RWPE2 (cell line): Measurements from ENCODE around the gene KLHL10.

Experiments
- ATAC-seq: fragments of 200-7000 bp; cut with Tn5 transposase; 3 replicates; pipeline ENCODE4 v1.9.1; 2021; ENCODE audit warnings: low read depth
- DNase-seq: peaks from one replicate; pipeline ENCODE4 v3.0.0-alpha.2; 2020; ENCODE audit warnings: low spot score
- H3K27ac ChIP-seq: fragments of 450-650 bp; 2 replicates; pipeline ENCODE4 v1.5.1; 2017; ENCODE audit warnings: mild to moderate bottlenecking; ENCODE audit not compliant: poor library complexity, severe bottlenecking
- H3K27me3 ChIP-seq: fragments of 250-450 bp; sonication (Bioruptor Pico); 2 replicates; pipeline ENCODE4 v1.5.1; 2021; ENCODE audit warnings: mild to moderate bottlenecking, moderate library complexity; ENCODE audit not compliant: insufficient read depth, poor library complexity, severe bottlenecking
- H3K36me3 ChIP-seq: fragments of 250-450 bp; sonication (Bioruptor Pico); 2 replicates; pipeline ENCODE4 v1.5.1; 2020; ENCODE audit warnings: low read depth, mild to moderate bottlenecking, moderate library complexity
- H3K4me1 ChIP-seq: fragments of 250-450 bp; sonication (Bioruptor Pico); 2 replicates; pipeline ENCODE4 v1.5.1; 2021; ENCODE audit warnings: mild to moderate bottlenecking, moderate library complexity; ENCODE audit not compliant: insufficient read depth, poor library complexity, severe bottlenecking
- H3K4me3 ChIP-seq: fragments of 250-450 bp; sonication (Bioruptor Pico); 2 replicates; pipeline ENCODE4 v1.5.1; 2021; ENCODE audit warnings: mild to moderate bottlenecking, moderate library complexity; ENCODE audit not compliant: severe bottlenecking
- H3K9me3 ChIP-seq: fragments of 250-450 bp; sonication (Bioruptor Pico); 2 replicates; pipeline ENCODE4 v1.5.1; 2021; ENCODE audit warnings: mild to moderate bottlenecking, moderate library complexity; ENCODE audit not compliant: severe bottlenecking
- TF ChIP-seq, protein P1 (sequence below): fragments of 450-650 bp; IDR thresholded peaks from one replicate; pipeline ENCODE4 v1.5.1; 2017; ENCODE audit warnings: mild to moderate bottlenecking, moderate library complexity; ENCODE audit not compliant: poor library complexity, severe bottlenecking

The KLHL10 gene

DNA sequence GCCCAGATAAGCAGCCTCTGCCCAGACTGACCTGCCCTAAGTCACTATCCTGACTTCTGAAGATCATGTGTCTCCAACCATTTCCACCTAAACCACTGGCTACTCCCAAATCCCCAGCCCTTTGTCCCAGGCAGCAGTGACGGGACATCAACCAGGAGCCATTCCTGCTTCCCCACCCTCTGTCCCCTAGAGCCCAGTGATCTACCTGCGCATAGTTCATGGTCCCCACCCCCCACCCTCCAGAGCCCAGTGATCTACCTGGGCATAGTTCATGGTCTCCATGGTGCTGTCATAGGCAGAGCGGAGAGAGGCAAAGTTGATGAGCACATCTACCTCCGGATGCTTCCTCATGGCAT, 54.4 kb downstream of the KLHL10 start:
- H3K27me3 ChIP-seq, result no peaks in the 10 kb centered on the region
- no peaks in the 10 kb centered on the region for H3K4me1 ChIP-seq
- H3K4me3 ChIP-seq, result no peak overlapping the region
- DNase-seq (no peak), ATAC-seq (no peak)
- no peaks in the 10 kb centered on the region for H3K9me3 ChIP-seq
- TF ChIP-seq, protein P1, sequence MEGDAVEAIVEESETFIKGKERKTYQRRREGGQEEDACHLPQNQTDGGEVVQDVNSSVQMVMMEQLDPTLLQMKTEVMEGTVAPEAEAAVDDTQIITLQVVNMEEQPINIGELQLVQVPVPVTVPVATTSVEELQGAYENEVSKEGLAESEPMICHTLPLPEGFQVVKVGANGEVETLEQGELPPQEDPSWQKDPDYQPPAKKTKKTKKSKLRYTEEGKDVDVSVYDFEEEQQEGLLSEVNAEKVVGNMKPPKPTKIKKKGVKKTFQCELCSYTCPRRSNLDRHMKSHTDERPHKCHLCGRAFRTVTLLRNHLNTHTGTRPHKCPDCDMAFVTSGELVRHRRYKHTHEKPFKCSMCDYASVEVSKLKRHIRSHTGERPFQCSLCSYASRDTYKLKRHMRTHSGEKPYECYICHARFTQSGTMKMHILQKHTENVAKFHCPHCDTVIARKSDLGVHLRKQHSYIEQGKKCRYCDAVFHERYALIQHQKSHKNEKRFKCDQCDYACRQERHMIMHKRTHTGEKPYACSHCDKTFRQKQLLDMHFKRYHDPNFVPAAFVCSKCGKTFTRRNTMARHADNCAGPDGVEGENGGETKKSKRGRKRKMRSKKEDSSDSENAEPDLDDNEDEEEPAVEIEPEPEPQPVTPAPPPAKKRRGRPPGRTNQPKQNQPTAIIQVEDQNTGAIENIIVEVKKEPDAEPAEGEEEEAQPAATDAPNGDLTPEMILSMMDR, result no peak
- H3K27ac ChIP-seq, result no peak overlapping the region
- H3K36me3 ChIP-seq, result peaks cover 93% of the 10 kb centered on the region

DNA sequence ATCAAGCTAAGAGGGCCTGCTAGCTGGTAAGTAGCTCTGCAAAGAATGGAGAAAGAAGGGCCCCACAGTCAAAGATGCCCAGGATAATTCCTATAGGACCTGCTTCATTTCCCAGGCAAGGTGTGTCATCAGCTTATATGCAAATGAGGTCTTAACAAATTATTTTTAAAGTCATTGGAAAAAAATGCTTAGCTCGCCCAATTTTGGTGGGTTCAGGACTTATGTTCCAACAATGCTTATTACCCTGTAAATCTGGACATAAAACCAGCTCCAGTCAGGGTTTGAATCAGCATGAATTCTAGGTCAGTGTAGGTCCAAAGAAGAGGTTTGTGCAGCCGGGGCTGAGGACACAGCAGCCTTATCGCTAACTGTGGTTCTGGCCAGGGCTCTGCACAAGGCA, 55.8 kb downstream of the KLHL10 start:
- no peaks in the 10 kb centered on the region for H3K9me3 ChIP-seq
- TF ChIP-seq, protein P1, result no peak
- H3K4me3 ChIP-seq, result no peak overlapping the region
- H3K4me1 ChIP-seq, result no peaks in the 10 kb centered on the region
- H3K27ac ChIP-seq, result no peak overlapping the region
- ATAC-seq, result no peak
- H3K36me3 ChIP-seq, result peaks cover 93% of the 10 kb centered on the region
- H3K27me3 ChIP-seq, result no peaks in the 10 kb centered on the region
- DNase-seq, result no peak

DNA sequence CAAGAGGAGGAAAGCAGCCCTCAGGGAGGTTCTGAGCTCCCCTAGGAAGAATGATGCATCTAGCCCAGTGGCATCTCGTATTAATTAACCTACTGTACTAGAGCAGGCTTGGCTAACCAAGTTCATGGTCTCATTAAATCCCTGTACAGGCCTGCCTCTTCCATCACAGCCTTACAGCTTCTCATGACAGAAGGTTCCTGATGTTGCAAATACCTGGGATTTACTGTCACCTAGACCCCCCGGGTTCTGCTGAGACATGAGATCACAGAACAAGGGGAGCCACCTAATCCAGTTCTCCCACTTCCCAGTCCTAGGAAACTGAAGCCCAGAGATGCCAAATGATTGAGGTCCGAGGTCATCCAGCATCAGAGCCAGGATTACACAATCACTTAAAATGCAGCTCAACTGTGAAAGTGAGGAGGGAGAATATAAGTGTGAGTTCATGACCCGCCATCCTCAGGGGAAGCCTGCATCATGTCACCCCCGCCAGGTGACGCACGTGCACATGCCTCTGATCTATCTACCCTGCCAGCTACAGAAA, 57.2 kb downstream of the KLHL10 start:
- TF ChIP-seq, protein P1, result no peak
- no peak for DNase-seq
- H3K36me3 ChIP-seq, result peaks cover 91% of the 10 kb centered on the region
- no peaks in the 10 kb centered on the region for H3K27me3 ChIP-seq
- H3K9me3 ChIP-seq, result no peaks in the 10 kb centered on the region
- H3K4me1 ChIP-seq, result no peaks in the 10 kb centered on the region
- H3K4me3 ChIP-seq, result no peak overlapping the region
- no peak for ATAC-seq
- H3K27ac ChIP-seq, result no peak overlapping the region

DNA sequence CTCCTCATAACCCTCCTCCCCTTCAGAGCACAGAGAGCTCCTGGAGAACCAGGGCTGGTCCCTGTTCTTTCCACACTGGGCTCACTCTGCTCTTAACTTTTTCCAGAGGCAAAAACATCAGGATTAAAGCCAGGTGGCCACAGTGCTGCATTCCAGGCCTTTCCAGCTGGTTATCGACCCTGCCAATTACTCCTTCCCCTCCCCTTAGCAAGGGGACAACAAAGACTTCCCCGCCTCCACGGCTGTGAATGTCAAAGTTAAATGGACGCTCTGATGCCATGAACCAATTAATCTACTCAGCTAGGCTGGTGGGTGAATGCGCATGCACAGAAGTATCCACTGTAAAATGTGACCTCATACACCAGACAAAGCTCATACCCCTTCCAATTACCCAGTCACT, 58.0 kb downstream of the KLHL10 start:
- Histone ChIP-seq H3K27me3 (no peaks in the 10 kb centered on the region), H3K4me1 (no peaks in the 10 kb centered on the region), H3K27ac (no peak overlapping the region), H3K36me3 (peaks cover 89% of the 10 kb centered on the region), H3K9me3 (no peaks in the 10 kb centered on the region), H3K4me3 (no peak overlapping the region)
- DNase-seq, result no peak
- no peak for ATAC-seq
- TF ChIP-seq, protein P1, result no peak

DNA sequence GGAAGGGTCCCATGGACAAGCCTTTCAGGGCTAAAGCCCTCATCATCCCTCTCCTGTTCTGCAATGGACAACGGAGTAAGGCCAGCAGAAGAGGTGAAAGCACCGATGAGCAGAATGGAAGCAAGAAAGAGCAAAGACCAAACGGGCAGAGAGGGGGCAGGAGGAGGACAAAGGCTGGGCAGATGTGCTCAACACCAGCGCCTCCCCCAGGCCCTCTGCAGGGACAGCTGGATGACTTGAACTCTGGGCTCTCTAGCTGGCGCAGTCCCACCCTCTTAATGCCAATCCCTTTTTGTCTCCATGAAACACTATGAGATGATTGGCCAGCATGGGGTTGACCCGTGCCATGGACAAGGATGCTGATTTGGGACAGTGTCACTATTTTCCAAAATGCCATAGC, 59.1 kb downstream of the KLHL10 start:
- Histone ChIP-seq H3K27me3 (no peaks in the 10 kb centered on the region), H3K27ac (no peak overlapping the region), H3K4me3 (no peak overlapping the region), H3K36me3 (peaks cover 89% of the 10 kb centered on the region), H3K9me3 (no peaks in the 10 kb centered on the region), H3K4me1 (no peaks in the 10 kb centered on the region)
- ATAC-seq (no peak), DNase-seq (no peak)
- TF ChIP-seq, protein P1, result no peak
